Testis (tissue), 2 donors: ENCODE data around the gene RERE.

Experiments
- POLR2A ChIP-seq: fragments of 450-650 bp; IDR thresholded peaks from one replicate; pipeline ENCODE4 v1.6.1; 2017; ENCODE audit warnings: antibody characterized with exemption, mild to moderate bottlenecking, moderate library complexity
- TF ChIP-seq, protein P1 (sequence below), 3 experiments: fragments of 450-650 bp in 2 of 3; fragments of 200-600 bp in 1 of 3; sonication (generic) in 1 of 3; IDR thresholded peaks; one replicate each; pipeline ENCODE4 v1.5.1; 2016 to 2019; ENCODE audit warnings: antibody characterized with exemption in 3 of 3, mild to moderate bottlenecking in 2 of 3, moderate library complexity in 1 of 3

DNA sequence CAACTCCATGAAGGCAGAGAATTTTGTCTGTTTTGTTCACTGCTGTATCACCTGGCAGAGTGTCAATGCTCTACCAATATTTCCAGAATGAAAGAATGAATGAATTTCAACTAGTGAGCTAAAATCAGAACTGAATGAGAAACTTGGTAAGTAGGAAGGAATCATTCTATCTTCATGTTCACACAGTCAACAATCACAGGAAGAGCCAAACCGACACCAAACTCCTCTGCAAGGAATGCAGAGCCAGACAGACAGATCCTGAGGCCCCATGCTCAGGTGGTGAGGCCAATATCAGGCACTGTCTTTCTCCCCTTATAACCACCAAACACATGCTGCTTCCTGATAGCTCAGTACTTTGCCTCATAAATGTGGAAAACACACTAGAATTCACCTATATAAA is 360.4 kb downstream of the RERE start:
- TF ChIP-seq, protein P1, sequence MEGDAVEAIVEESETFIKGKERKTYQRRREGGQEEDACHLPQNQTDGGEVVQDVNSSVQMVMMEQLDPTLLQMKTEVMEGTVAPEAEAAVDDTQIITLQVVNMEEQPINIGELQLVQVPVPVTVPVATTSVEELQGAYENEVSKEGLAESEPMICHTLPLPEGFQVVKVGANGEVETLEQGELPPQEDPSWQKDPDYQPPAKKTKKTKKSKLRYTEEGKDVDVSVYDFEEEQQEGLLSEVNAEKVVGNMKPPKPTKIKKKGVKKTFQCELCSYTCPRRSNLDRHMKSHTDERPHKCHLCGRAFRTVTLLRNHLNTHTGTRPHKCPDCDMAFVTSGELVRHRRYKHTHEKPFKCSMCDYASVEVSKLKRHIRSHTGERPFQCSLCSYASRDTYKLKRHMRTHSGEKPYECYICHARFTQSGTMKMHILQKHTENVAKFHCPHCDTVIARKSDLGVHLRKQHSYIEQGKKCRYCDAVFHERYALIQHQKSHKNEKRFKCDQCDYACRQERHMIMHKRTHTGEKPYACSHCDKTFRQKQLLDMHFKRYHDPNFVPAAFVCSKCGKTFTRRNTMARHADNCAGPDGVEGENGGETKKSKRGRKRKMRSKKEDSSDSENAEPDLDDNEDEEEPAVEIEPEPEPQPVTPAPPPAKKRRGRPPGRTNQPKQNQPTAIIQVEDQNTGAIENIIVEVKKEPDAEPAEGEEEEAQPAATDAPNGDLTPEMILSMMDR (IDR thresholded peaks at IDR 0.05), result no peak
- TF ChIP-seq POLR2A, result no peak
